PC-9 (cell line): ENCODE results near the gene COL15A1. TPM values are rescaled to one million over a fixed set of nuclear protein-coding genes. Genes with fewer than 3 reads are reported as not detected.

Source experiments
- BruUV-seq: library from RNA; stranded (reverse); fragments of 400-500 nt; replicated peaks from 2 replicates; lab custom pipeline; 2021; lab: Mats Ljungman, UMichigan
- CTCF ChIA-PET: fragments of 300-600 bp; sonication (Branson Sonifier 250); formaldehyde crosslinking; loops from one replicate; lab custom pipeline; 2022; ENCODE audit warnings: antibody characterized with exemption; lab: Charles Lee
- POLR2A ChIA-PET: fragments of 300-600 bp; sonication (Branson Sonifier 250); formaldehyde crosslinking; loops from one replicate; lab custom pipeline; 2022; ENCODE audit warnings: antibody characterized with exemption; ENCODE audit not compliant: unreplicated experiment; lab: Charles Lee
- DNase-seq, 2 experiments: peaks; one replicate each; pipeline versions ENCODE4 v3.0.0 to v3.0.0-alpha.2; 2015 to 2022; ENCODE audit warnings: mixed read lengths in 1 of 2
- H2AFZ ChIP-seq: fragments of 200-600 bp; sonication (generic); 2 replicates; pipeline ENCODE4 v1.8.1; 2017; ENCODE audit warnings: antibody characterized with exemption
- H3F3A ChIP-seq: fragments of 200-600 bp; sonication (generic); 2 replicates; pipeline ENCODE4 v1.8.1; 2017; ENCODE audit warnings: antibody characterized with exemption, mild to moderate bottlenecking, low read depth; ENCODE audit not compliant: insufficient read depth
- H3K27ac ChIP-seq: fragments of 200-600 bp; sonication (generic); 2 replicates; pipeline ENCODE4 v1.6.1; 2016; ENCODE audit warnings: mixed run types
- H3K27me3 ChIP-seq: fragments of 200-600 bp; sonication (generic); 2 replicates; pipeline ENCODE4 v1.6.1; 2016; ENCODE audit warnings: low read depth, mixed run types; ENCODE audit not compliant: insufficient read depth
- H3K36me3 ChIP-seq: fragments of 200-600 bp; sonication (generic); 2 replicates; pipeline ENCODE4 v1.6.1; 2016; ENCODE audit warnings: low read depth, mixed run types
- H3K4me1 ChIP-seq: fragments of 200-600 bp; sonication (generic); replicated peaks from 2 replicates; pipeline ENCODE4 v1.6.1; 2016; ENCODE audit warnings: mixed run types; ENCODE audit not compliant: insufficient read depth
- H3K4me2 ChIP-seq: fragments of 200-600 bp; sonication (generic); 2 replicates; pipeline ENCODE4 v1.6.1; 2017; ENCODE audit warnings: mixed run types
- H3K4me3 ChIP-seq: fragments of 200-600 bp; sonication (generic); 2 replicates; pipeline ENCODE4 v1.6.1; 2016; ENCODE audit warnings: mixed run types
- H3K79me2 ChIP-seq: fragments of 200-600 bp; sonication (generic); 2 replicates; pipeline ENCODE4 v1.6.1; 2017; ENCODE audit warnings: low read depth, mixed run types
- H3K9me2 ChIP-seq: fragments of 200-600 bp; sonication (generic); 2 replicates; pipeline ENCODE4 v1.8.1; 2017; ENCODE audit warnings: mild to moderate bottlenecking; ENCODE audit not compliant: insufficient read depth
- H3K9me3 ChIP-seq: fragments of 200-600 bp; sonication (generic); 2 replicates; pipeline ENCODE4 v1.8.1; 2016; ENCODE audit warnings: low read depth; ENCODE audit not compliant: insufficient read depth
- H4K20me1 ChIP-seq: fragments of 200-600 bp; sonication (generic); 2 replicates; pipeline ENCODE4 v1.8.1; 2017; ENCODE audit not compliant: insufficient read depth
- CTCF ChIP-seq: fragments of 200-600 bp; sonication (generic); conservative IDR thresholded peaks from 2 replicates; pipeline ENCODE4 v1.6.1; 2017; ENCODE audit warnings: mixed run types, antibody characterized with exemption, mild to moderate bottlenecking, moderate library complexity
- EZH2 ChIP-seq: fragments of 200-600 bp; sonication (generic); IDR thresholded peaks from 2 replicates; pipeline ENCODE4 v1.8.0; 2017; ENCODE audit warnings: antibody characterized with exemption, low read depth
- intact Hi-C: fragments of 100-400 bp; cut with micrococcal nuclease; formaldehyde crosslinking; loops from one replicate; pipeline ENCODE4 v1.10.0; 2022; ENCODE audit not compliant: unreplicated experiment
- total RNA-seq: library from RNA; stranded (reverse); gene quantifications from 2 replicates; pipeline ENCODE4 v1.2.3, GENCODE V29; 2021

Gene COL15A1
- total RNA-seq, 1 experiment from 2014 or later: not detected

GRCh38 chr9:99024959-99025358, 81.3 kb downstream of the COL15A1 start:
- Histone ChIP-seq H3K4me2 (no peak overlapping the region), H3K79me2 (no peaks in the 10 kb centered on the region), H3K27me3 (no peaks in the 10 kb centered on the region), H3K4me3 (no peak overlapping the region), H3K9me2 (no peaks in the 10 kb centered on the region), H3K9me3 (no peaks in the 10 kb centered on the region), H3K4me1 (peaks cover 14% of the 10 kb centered on the region), H4K20me1 (no peaks in the 10 kb centered on the region), H2AFZ (no peak overlapping the region), H3K27ac (no peak overlapping the region), H3K36me3 (no peaks in the 10 kb centered on the region), H3F3A (peaks cover 19% of the 10 kb centered on the region)
- CTCF ChIA-PET: no interaction called here
- BruUV-seq: no TSS peak
- intact Hi-C loops: no loop called here
- DNase-seq: no peak
- POLR2A ChIA-PET: no interaction called here
- TF ChIP-seq CTCF (no peak), EZH2 (no peak)

DNA sequence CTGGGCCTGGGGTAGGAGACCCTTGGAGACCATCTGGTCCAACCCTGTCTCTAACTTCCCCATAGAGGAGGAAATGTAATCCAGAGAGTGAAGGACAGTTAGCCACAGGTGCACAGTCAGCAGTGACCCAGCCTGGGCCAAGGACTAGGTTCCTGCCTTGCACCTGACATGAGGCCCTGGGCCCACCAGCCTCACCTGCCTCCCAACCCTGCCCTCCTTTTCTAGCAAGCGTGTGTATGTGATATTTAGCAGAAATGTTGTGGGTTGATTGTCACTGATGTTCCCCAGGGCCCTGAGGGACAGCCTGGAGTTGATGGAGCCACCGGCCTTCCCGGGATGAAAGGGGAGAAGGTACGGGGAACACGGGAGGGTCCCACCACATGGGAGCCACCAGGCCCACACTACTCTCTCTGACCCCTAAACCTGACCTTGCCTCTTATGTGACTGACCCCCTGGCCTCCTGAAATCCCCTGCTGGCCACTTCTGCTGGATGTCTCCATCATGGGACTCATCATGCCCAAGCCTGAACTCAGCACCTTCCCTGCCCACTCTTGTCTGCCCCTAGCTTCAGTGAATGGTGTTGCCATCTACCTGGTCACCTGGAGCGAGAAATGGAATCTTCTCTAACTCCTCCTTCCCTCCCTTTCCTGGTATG, 82.0 kb downstream of the COL15A1 start:
- TF ChIP-seq CTCF (no peak), EZH2 (no peak)
- Histone ChIP-seq H3K79me2 (no peaks in the 10 kb centered on the region), H3K36me3 (no peaks in the 10 kb centered on the region), H3K27me3 (no peaks in the 10 kb centered on the region), H3K4me2 (no peak overlapping the region), H2AFZ (no peak overlapping the region), H3K9me3 (no peaks in the 10 kb centered on the region), H3K9me2 (no peaks in the 10 kb centered on the region), H4K20me1 (no peaks in the 10 kb centered on the region), H3K27ac (no peak overlapping the region), H3K4me1 (peaks cover 14% of the 10 kb centered on the region), H3F3A (peaks cover 19% of the 10 kb centered on the region), H3K4me3 (no peak overlapping the region)
- DNase-seq: no peak
- ChIA-PET CTCF (no interaction called here), POLR2A (no interaction called here)
- BruUV-seq: no TSS peak
- intact Hi-C loops: no loop called here

GRCh38 chr9:99026271-99026955, 82.7 kb downstream of the COL15A1 start:
- intact Hi-C loops: no loop called here
- ChIA-PET CTCF (no interaction called here), POLR2A (no interaction called here)
- H3K4me2 ChIP-seq: no peak overlapping the region
- no peak for DNase-seq
- no TSS peak for BruUV-seq
- peaks cover 17% of the 10 kb centered on the region for H3K4me1 ChIP-seq
- no peak for TF ChIP-seq EZH2
- TF ChIP-seq CTCF: no peak
- no peaks in the 10 kb centered on the region for H3K79me2 ChIP-seq
- H3K36me3 ChIP-seq: no peaks in the 10 kb centered on the region
- no peaks in the 10 kb centered on the region for H3K9me2 ChIP-seq
- no peaks in the 10 kb centered on the region for H3K9me3 ChIP-seq
- H3F3A ChIP-seq: peaks cover 18% of the 10 kb centered on the region
- H2AFZ ChIP-seq: no peak overlapping the region
- H3K4me3 ChIP-seq: no peak overlapping the region
- H3K27ac ChIP-seq: no peak overlapping the region
- no peaks in the 10 kb centered on the region for H3K27me3 ChIP-seq
- no peaks in the 10 kb centered on the region for H4K20me1 ChIP-seq
